Measurements from ENCODE around the gene RPL27A. TPM values are rescaled to one million over a fixed set of nuclear protein-coding genes. Genes with fewer than 3 reads are reported as not detected.

Gene RPL27A
- total RNA-seq, 2 donors from 2014 or later, result 1,114 to 1,791 TPM

DNA sequence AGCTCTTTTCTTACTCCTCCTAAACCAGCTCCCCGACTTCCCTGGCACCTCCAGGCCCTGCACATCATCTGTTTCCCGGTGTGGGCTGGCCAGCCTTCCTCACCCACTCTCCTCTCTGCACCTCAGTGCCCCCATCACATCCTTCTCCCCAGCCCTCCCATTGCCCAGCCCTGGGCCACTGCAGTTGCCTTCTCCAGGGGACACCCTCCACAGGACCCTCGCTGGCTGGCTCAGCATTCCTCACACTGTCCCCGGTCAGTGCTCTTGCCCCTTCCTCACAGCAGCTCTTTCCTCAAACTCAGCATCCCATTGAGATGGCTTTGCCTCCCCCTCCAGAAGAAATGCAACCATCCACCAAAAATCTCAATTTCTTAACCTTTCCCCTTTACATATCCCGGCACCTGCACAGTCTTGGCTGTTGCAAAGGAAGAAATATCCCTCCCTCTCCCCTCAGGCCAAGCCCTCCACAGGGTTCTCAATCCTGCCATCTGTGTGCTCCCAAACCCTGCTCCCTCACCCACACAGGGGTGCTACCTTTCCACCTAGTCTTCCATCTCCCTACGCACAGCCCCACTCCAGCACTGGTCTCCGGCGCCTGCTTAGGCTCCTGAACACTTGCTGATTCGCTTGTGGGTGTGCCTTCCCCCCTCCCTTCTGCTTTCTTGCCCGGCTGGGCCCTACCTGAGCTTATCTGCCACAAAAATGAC, 19.5 kb downstream of the RPL27A start:
- H3K27me3 ChIP-seq (ENCODE audit: control insufficient read depth, insufficient read depth, low read length, poor library complexity, severe bottlenecking), result no peaks in the 10 kb centered on the region
- Mint-ChIP-seq H3K36me3 (ENCODE audit: low read depth) (peaks cover 54% of the 10 kb centered on the region), H3K9me3 (no peaks in the 10 kb centered on the region), H3K4me1 (peaks cover 41% of the 10 kb centered on the region), H3K27me3 (ENCODE audit: insufficient read depth) (no peaks in the 10 kb centered on the region), H3K4me3 (no peak overlapping the region), H3K27ac (peak overlapping the region; percentile 82)
- H3K9ac ChIP-seq (ENCODE audit: extremely low read depth, low read length, poor library complexity, severe bottlenecking), result no peak overlapping the region
- TF ChIP-seq, protein P1, sequence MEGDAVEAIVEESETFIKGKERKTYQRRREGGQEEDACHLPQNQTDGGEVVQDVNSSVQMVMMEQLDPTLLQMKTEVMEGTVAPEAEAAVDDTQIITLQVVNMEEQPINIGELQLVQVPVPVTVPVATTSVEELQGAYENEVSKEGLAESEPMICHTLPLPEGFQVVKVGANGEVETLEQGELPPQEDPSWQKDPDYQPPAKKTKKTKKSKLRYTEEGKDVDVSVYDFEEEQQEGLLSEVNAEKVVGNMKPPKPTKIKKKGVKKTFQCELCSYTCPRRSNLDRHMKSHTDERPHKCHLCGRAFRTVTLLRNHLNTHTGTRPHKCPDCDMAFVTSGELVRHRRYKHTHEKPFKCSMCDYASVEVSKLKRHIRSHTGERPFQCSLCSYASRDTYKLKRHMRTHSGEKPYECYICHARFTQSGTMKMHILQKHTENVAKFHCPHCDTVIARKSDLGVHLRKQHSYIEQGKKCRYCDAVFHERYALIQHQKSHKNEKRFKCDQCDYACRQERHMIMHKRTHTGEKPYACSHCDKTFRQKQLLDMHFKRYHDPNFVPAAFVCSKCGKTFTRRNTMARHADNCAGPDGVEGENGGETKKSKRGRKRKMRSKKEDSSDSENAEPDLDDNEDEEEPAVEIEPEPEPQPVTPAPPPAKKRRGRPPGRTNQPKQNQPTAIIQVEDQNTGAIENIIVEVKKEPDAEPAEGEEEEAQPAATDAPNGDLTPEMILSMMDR (conservative IDR thresholded peaks at IDR 0.05), result no peak
- WGBS, 2 experiments (ENCODE audit: insufficient coverage in 1 of 2, insufficient read length in 1 of 2), result 92 to 94% methylated on average over 4 to 10 of the region's 10 CpGs
- no peak overlapping the region for H3K27ac ChIP-seq (ENCODE audit: low read depth, low read length)
- peaks cover 20% of the 10 kb centered on the region for H3K4me1 ChIP-seq (ENCODE audit: control insufficient read depth, insufficient read depth, low read length)
- H3K9me3 ChIP-seq (ENCODE audit: control insufficient read depth, low read length), result no peaks in the 10 kb centered on the region
- H3K36me3 ChIP-seq (ENCODE audit: control insufficient read depth, insufficient read depth, low read length), result peaks cover 94% of the 10 kb centered on the region
- H3K4me3 ChIP-seq (ENCODE audit: low read length), result no peak overlapping the region
- no peak for DNase-seq

DNA sequence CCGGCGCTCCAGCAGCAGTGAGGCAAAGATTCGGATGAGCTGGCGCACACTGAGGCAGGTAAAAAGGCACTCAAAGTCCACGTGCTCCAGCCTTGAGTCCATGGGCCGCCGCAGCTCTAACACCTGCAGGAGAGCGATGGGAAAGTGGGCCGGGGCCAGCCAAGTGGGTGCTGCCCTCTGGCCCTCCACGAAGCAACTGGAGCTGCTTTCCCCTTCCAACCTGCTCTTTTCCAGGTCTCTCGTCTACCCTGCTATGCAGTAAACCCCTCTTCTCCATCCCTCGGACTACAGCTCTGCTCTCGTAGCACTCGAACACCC, 20.0 kb downstream of the RPL27A start:
- Histone ChIP-seq H3K4me1 (ENCODE audit: control insufficient read depth, insufficient read depth, low read length) (peaks cover 20% of the 10 kb centered on the region), H3K36me3 (ENCODE audit: control insufficient read depth, insufficient read depth, low read length) (peaks cover 94% of the 10 kb centered on the region), H3K27ac (ENCODE audit: low read depth, low read length) (no peak overlapping the region), H3K9me3 (ENCODE audit: control insufficient read depth, low read length) (no peaks in the 10 kb centered on the region), H3K9ac (ENCODE audit: extremely low read depth, low read length, poor library complexity, severe bottlenecking) (no peak overlapping the region), H3K27me3 (ENCODE audit: control insufficient read depth, insufficient read depth, low read length, poor library complexity, severe bottlenecking) (no peaks in the 10 kb centered on the region), H3K4me3 (ENCODE audit: low read length) (no peak overlapping the region)
- H3K36me3 Mint-ChIP-seq (ENCODE audit: low read depth), result peaks cover 52% of the 10 kb centered on the region
- TF ChIP-seq, protein P1 (conservative IDR thresholded peaks at IDR 0.05), result no peak
- H3K4me1 Mint-ChIP-seq, result peaks cover 41% of the 10 kb centered on the region
- H3K9me3 Mint-ChIP-seq, result no peaks in the 10 kb centered on the region
- DNase-seq, result no peak
- no peak overlapping the region for H3K4me3 Mint-ChIP-seq
- WGBS, 2 experiments (ENCODE audit: insufficient coverage in 1 of 2, insufficient read length in 1 of 2), result 94 to 96% methylated on average over 7 to 14 of the region's 14 CpGs
- peak overlapping the region; percentile 82 for H3K27ac Mint-ChIP-seq
- H3K27me3 Mint-ChIP-seq (ENCODE audit: insufficient read depth), result no peaks in the 10 kb centered on the region

DNA sequence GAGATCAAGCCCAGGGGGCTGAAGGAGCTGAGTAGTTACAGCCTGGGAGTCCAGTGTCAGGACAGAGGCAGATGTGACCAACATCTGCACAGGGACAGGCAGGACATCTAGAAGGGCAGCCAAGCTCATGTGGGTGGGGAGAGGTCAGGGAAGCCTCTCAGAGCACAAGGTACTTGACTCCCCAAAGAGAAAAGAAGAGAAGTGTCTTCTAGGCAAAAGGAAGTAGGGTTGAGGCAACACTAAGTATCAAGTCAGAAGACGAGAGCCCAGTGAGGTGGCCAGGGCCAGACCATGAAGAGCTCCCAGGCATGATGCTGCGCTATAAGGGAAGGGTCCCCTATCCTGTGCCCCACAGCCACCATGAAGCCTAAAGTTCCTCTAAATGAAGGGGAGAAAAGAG, 21.5 kb downstream of the RPL27A start:
- no peak overlapping the region for H3K9ac ChIP-seq (ENCODE audit: extremely low read depth, low read length, poor library complexity, severe bottlenecking)
- DNase-seq, result no peak
- H3K4me3 ChIP-seq (ENCODE audit: low read length), result no peak overlapping the region
- Mint-ChIP-seq H3K36me3 (ENCODE audit: low read depth) (peaks cover 46% of the 10 kb centered on the region), H3K4me3 (no peak overlapping the region), H3K27ac (no peak overlapping the region), H3K9me3 (no peaks in the 10 kb centered on the region), H3K4me1 (peaks cover 34% of the 10 kb centered on the region), H3K27me3 (ENCODE audit: insufficient read depth) (no peaks in the 10 kb centered on the region)
- H3K9me3 ChIP-seq (ENCODE audit: control insufficient read depth, low read length), result no peaks in the 10 kb centered on the region
- H3K36me3 ChIP-seq (ENCODE audit: control insufficient read depth, insufficient read depth, low read length), result peaks cover 94% of the 10 kb centered on the region
- no peaks in the 10 kb centered on the region for H3K27me3 ChIP-seq (ENCODE audit: control insufficient read depth, insufficient read depth, low read length, poor library complexity, severe bottlenecking)
- H3K4me1 ChIP-seq (ENCODE audit: control insufficient read depth, insufficient read depth, low read length), result peaks cover 14% of the 10 kb centered on the region
- H3K27ac ChIP-seq (ENCODE audit: low read depth, low read length), result no peak overlapping the region
- TF ChIP-seq, protein P1 (conservative IDR thresholded peaks at IDR 0.05), result no peak
- WGBS, 2 experiments (ENCODE audit: insufficient coverage in 1 of 2, insufficient read length in 1 of 2), result 90 to 98% methylated on average over 2 of the region's 2 CpGs

Measured in endodermal cell (in vitro differentiated cells).